IMR-90 (cell line): ENCODE measurements around the gene ZMIZ2. TPM values are rescaled to one million over a fixed set of nuclear protein-coding genes. Genes with fewer than 3 reads are reported as not detected.

Source experiments
- ATAC-seq: fragments of 200-7000 bp; cut with Tn5 transposase; 2 replicates; pipeline ENCODE4 v1.9.1; 2020; ENCODE audit warnings: low read depth, mild to moderate bottlenecking, moderate library complexity
- BruUV-seq: library from RNA; stranded (reverse); fragments of 400-500 nt; replicated peaks from 2 replicates; lab custom pipeline; 2021; lab: Mats Ljungman, UMichigan
- CTCF ChIA-PET: fragments of 300-600 bp; formaldehyde crosslinking; extraction: SDS; loops from one replicate; lab custom pipeline; 2021; ENCODE audit warnings: antibody characterized with exemption; lab: Yijun Ruan, JAX
- POLR2A ChIA-PET: fragments of 300-600 bp; sonication (Branson Sonifier 250); formaldehyde crosslinking; loops from one replicate; lab custom pipeline; 2022; ENCODE audit warnings: antibody characterized with exemption; ENCODE audit not compliant: unreplicated experiment; lab: Charles Lee
- DNase-seq: peaks from one replicate; pipeline ENCODE4 v3.0.0; 2013
- H2AFZ ChIP-seq: replicated peaks from 2 replicates; pipeline ENCODE3; 2013; ENCODE audit warnings: low read length, mild to moderate bottlenecking; ENCODE audit not compliant: poor library complexity
- H2AK5ac ChIP-seq: 2 replicates; pipeline ENCODE4 v1.6.1; 2013; ENCODE audit warnings: low read depth, low read length, inconsistent platforms
- H2AK9ac ChIP-seq: replicated peaks from 2 replicates; pipeline ENCODE3; 2013; ENCODE audit warnings: mild to moderate bottlenecking, low read depth, low read length, moderate library complexity; ENCODE audit not compliant: poor library complexity
- H2BK120ac ChIP-seq: 2 replicates; pipeline ENCODE4 v1.6.1; 2013; ENCODE audit warnings: low read depth, low read length, inconsistent platforms
- H2BK15ac ChIP-seq: 3 replicates; pipeline ENCODE4 v1.6.1; 2013; ENCODE audit warnings: low read depth, low read length, inconsistent platforms
- H2BK20ac ChIP-seq: 2 replicates; pipeline ENCODE4 v1.6.1; 2013; ENCODE audit warnings: low read depth, mild to moderate bottlenecking, inconsistent platforms, low read length, moderate library complexity
- H2BK5ac ChIP-seq: 2 replicates; pipeline ENCODE4 v1.6.1; 2013; ENCODE audit warnings: mild to moderate bottlenecking, low read depth, low read length, inconsistent platforms; ENCODE audit not compliant: poor library complexity, severe bottlenecking
- H3K14ac ChIP-seq: replicated peaks from 2 replicates; pipeline ENCODE4 v1.6.1; 2013; ENCODE audit warnings: low read depth, low read length, inconsistent platforms
- H3K18ac ChIP-seq: 2 replicates; pipeline ENCODE4 v1.6.1; 2013; ENCODE audit warnings: low read depth, low read length, control low read depth
- H3K23ac ChIP-seq: 2 replicates; pipeline ENCODE4 v1.6.1; 2013; ENCODE audit warnings: low read depth, low read length, inconsistent platforms
- H3K27ac ChIP-seq: 2 replicates; pipeline ENCODE4 v1.5.1; 2013; ENCODE audit warnings: mild to moderate bottlenecking, control low read depth, low read length; ENCODE audit not compliant: insufficient read depth
- H3K27me3 ChIP-seq: 2 replicates; pipeline ENCODE4 v1.6.1; 2013; ENCODE audit warnings: low read length; ENCODE audit not compliant: control insufficient read depth, insufficient read depth
- H3K36me3 ChIP-seq: 2 replicates; pipeline ENCODE4 v1.6.1; 2013; ENCODE audit warnings: low read length, mixed read lengths; ENCODE audit not compliant: control insufficient read depth, insufficient read depth
- H3K4ac ChIP-seq: 2 replicates; pipeline ENCODE4 v1.6.1; 2013; ENCODE audit warnings: low read depth, low read length, inconsistent platforms
- H3K4me1 ChIP-seq: 2 replicates; pipeline ENCODE4 v1.6.1; 2013; ENCODE audit warnings: low read length, mixed read lengths; ENCODE audit not compliant: control insufficient read depth, insufficient read depth
- H3K4me2 ChIP-seq: 2 replicates; pipeline ENCODE4 v1.6.1; 2013; ENCODE audit warnings: low read depth, mild to moderate bottlenecking, control low read depth, low read length, moderate library complexity
- H3K4me3 ChIP-seq: 2 replicates; pipeline ENCODE4 v1.5.1; 2013; ENCODE audit warnings: low read depth, mild to moderate bottlenecking, control low read depth, low read length, moderate library complexity; ENCODE audit not compliant: insufficient read depth
- H3K56ac ChIP-seq: 2 replicates; pipeline ENCODE4 v1.6.1; 2013; ENCODE audit warnings: low read length, inconsistent platforms; ENCODE audit not compliant: insufficient read depth; ENCODE audit errors: extremely low read depth
- H3K79me1 ChIP-seq, 2 experiments: 2 replicates each; pipeline ENCODE4 v1.6.1; 2013; ENCODE audit warnings: low read length in 2 of 2, inconsistent platforms in 1 of 2, low read depth in 1 of 2
- H3K9ac ChIP-seq: 2 replicates; pipeline ENCODE4 v1.6.1; 2013; ENCODE audit warnings: low read depth, low read length, control low read depth
- H3K9me1 ChIP-seq: 2 replicates; pipeline ENCODE4 v1.6.1; 2013; ENCODE audit warnings: low read length, inconsistent platforms; ENCODE audit not compliant: insufficient read depth
- H3K9me3 ChIP-seq: 2 replicates; pipeline ENCODE4 v1.6.1; 2013; ENCODE audit warnings: low read length; ENCODE audit not compliant: control insufficient read depth, insufficient read depth
- H4K20me1 ChIP-seq: 2 replicates; pipeline ENCODE4 v1.6.1; 2013; ENCODE audit warnings: low read length, inconsistent platforms; ENCODE audit not compliant: insufficient read depth
- H4K5ac ChIP-seq: 2 replicates; pipeline ENCODE4 v1.6.1; 2013; ENCODE audit warnings: mild to moderate bottlenecking, low read depth, low read length, control low read depth
- H4K8ac ChIP-seq, 2 experiments: 2 replicates each; pipeline ENCODE4 v1.6.1; 2013; ENCODE audit warnings: low read depth in 2 of 2, low read length in 2 of 2, control low read depth in 1 of 2, inconsistent platforms in 1 of 2
- H4K91ac ChIP-seq: 2 replicates; pipeline ENCODE4 v1.6.1; 2013; ENCODE audit warnings: low read depth, low read length, inconsistent platforms; ENCODE audit not compliant: insufficient read depth
- BHLHE40 ChIP-seq: fragments of 150-350 bp; IDR thresholded peaks from 2 replicates; pipeline ENCODE4 v1.6.1; 2016; ENCODE audit warnings: mild to moderate bottlenecking, low read depth, low read length
- CEBPB ChIP-seq: IDR thresholded peaks from 2 replicates; pipeline ENCODE4 v1.6.1; 2012; ENCODE audit warnings: low read depth, low read length, improper control_type of control experiment
- CHD1 ChIP-seq: IDR thresholded peaks from 2 replicates; pipeline ENCODE4 v1.6.1; 2012; ENCODE audit warnings: low read depth, low read length, improper control_type of control experiment
- CTCF ChIP-seq: conservative IDR thresholded peaks from 2 replicates; pipeline ENCODE4 v1.5.1; 2012; ENCODE audit warnings: mild to moderate bottlenecking, low read depth, low read length, improper control_type of control experiment
- ELK1 ChIP-seq: fragments of 150-350 bp; IDR thresholded peaks from 2 replicates; pipeline ENCODE4 v1.6.1; 2016; ENCODE audit warnings: low read depth, mild to moderate bottlenecking, low read length, moderate library complexity, borderline replicate concordance
- FOS ChIP-seq: fragments of 150-350 bp; IDR thresholded peaks from 2 replicates; pipeline ENCODE4 v1.6.1; 2016; ENCODE audit warnings: low read depth, low read length
- MAFK ChIP-seq: IDR thresholded peaks from 2 replicates; pipeline ENCODE4 v1.6.1; 2012; ENCODE audit warnings: low read depth, low read length, improper control_type of control experiment
- MAZ ChIP-seq: IDR thresholded peaks from 2 replicates; pipeline ENCODE4 v1.6.1; 2012; ENCODE audit warnings: low read depth, mild to moderate bottlenecking, low read length, improper control_type of control experiment, moderate library complexity, borderline replicate concordance
- MXI1 ChIP-seq: IDR thresholded peaks from 2 replicates; pipeline ENCODE4 v1.6.1; 2012; ENCODE audit warnings: low read depth, mild to moderate bottlenecking, low read length, moderate library complexity, borderline replicate concordance
- NFE2L2 ChIP-seq: fragments of 150-350 bp; IDR thresholded peaks from 2 replicates; pipeline ENCODE4 v1.6.1; 2016; ENCODE audit warnings: low read depth, mild to moderate bottlenecking, low read length
- POLR2A ChIP-seq: IDR thresholded peaks from 2 replicates; pipeline ENCODE4 v1.6.1; 2012; ENCODE audit warnings: mild to moderate bottlenecking, low read depth, low read length
- RCOR1 ChIP-seq: IDR thresholded peaks from 2 replicates; pipeline ENCODE4 v1.6.1; 2012; ENCODE audit warnings: mild to moderate bottlenecking, low read length, improper control_type of control experiment; ENCODE audit not compliant: insufficient replicate concordance
- RFX5 ChIP-seq: IDR thresholded peaks from 2 replicates; pipeline ENCODE4 v1.8.0; 2012; ENCODE audit warnings: low read depth, mild to moderate bottlenecking, low read length, moderate library complexity
- SMC3 ChIP-seq: fragments of 150-350 bp; IDR thresholded peaks from 2 replicates; pipeline ENCODE4 v1.6.1; 2016; ENCODE audit warnings: low read depth, mild to moderate bottlenecking, antibody characterized with exemption, low read length, moderate library complexity
- USF2 ChIP-seq: fragments of 150-350 bp; IDR thresholded peaks from 2 replicates; pipeline ENCODE4 v1.6.1; 2017; ENCODE audit warnings: mild to moderate bottlenecking, antibody characterized with exemption, low read length, low read depth
- WGBS, 2 experiments: methylation state at CpG; one replicate each; pipeline versions ENCODE4 v1.1.5 to v1.1.7; 2013; ENCODE audit warnings: missing lambda C conversion rate in 2 of 2; ENCODE audit not compliant: insufficient read length in 1 of 2; ENCODE audit errors: extremely low coverage in 2 of 2; 5-methylcytosine and 5-hydroxymethylcytosine counted together
- dilution Hi-C: fragments of 300-500 bp; cut with HindIII; formaldehyde crosslinking; loops from one replicate; pipeline ENCODE4 v1.14.3; 2018; ENCODE audit warnings: low sequenced_read_pairs; ENCODE audit not compliant: unreplicated experiment
- in situ Hi-C: fragments of 300-500 bp; cut with MboI; formaldehyde crosslinking; loops from 3 replicates; pipeline ENCODE4 v1.14.3; 2019; ENCODE audit warnings: low sequenced_read_pairs, inconsistent platforms, mixed read lengths
- intact Hi-C: fragments of 100-400 bp; cut with micrococcal nuclease; formaldehyde crosslinking; loops from 2 replicates; pipeline ENCODE4 v1.10.0; 2022
- polyA plus RNA-seq, 3 experiments: library from polyadenylated mRNA; depleted of rRNA; stranded (reverse); fragments of >200 nt; gene quantifications; 2 replicates each; pipeline ENCODE4 v1.2.3, GENCODE V29; 2012; ENCODE audit warnings: low replicate concordance in 1 of 3
- total RNA-seq: library from RNA; depleted of rRNA; stranded (reverse); fragments of >200 nt; gene quantifications from 2 replicates; pipeline ENCODE4 v1.2.3, GENCODE V29; 2012

The ZMIZ2 gene
- total and polyA plus RNA-seq, 2 of the 4 experiments (the other 2 are of a cell fraction): 3.0 to 24.0 TPM

DNA sequence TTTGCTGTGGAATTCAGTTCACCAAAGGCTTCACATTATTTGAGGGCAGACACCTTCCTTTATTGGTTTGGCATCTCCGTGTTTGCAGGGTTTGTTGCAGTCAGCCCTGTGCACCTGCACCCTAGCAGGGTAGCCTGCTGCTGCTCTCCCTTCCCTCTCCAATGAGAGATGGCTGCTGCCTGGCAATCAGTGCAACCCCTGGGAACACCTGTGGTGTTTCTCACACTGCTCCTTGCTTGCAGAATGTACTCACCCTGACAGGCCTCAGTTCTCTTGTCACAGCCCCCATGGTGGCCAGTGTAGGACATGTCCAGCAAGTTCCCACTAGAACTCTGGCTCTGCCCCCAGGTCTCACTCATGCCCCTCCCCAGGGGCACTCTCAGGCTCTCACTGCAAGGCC, 35.7 kb downstream of the ZMIZ2 start:
- WGBS, 2 experiments: 86% methylated on average over 1 of the region's 1 CpG; no CpG with 5 or more reads in 1 of the 2 experiments
- H3K23ac ChIP-seq: no peak overlapping the region

More for the DNA sequence above, 35.7 kb downstream of the ZMIZ2 start:
- in situ Hi-C loops: no loop called here
- no peak overlapping the region for H3K4ac ChIP-seq
- DNase-seq (no peak), ATAC-seq (no peak)
- dilution Hi-C loops: no loop called here
- H3K27ac ChIP-seq: no peak overlapping the region
- no peaks in the 10 kb centered on the region for H4K20me1 ChIP-seq
- no peak overlapping the region for H2AK9ac ChIP-seq
- H3K36me3 ChIP-seq: no peaks in the 10 kb centered on the region
- no peak overlapping the region for H2AK5ac ChIP-seq
- no peak overlapping the region for H3K14ac ChIP-seq
- no peak overlapping the region for H2BK15ac ChIP-seq
- no peaks in the 10 kb centered on the region for H3K79me1 ChIP-seq
- H3K9me1 ChIP-seq: no peaks in the 10 kb centered on the region
- no TSS peak for BruUV-seq
- no peak overlapping the region for H3K4me2 ChIP-seq
- peaks cover 2% of the 10 kb centered on the region for H3K27me3 ChIP-seq
- H3K9me3 ChIP-seq: peaks cover 6% of the 10 kb centered on the region
- no peak overlapping the region for H2AFZ ChIP-seq
- H4K91ac ChIP-seq: no peak overlapping the region
- H4K5ac ChIP-seq: no peak overlapping the region
- no peak overlapping the region for H4K8ac ChIP-seq
- no peak overlapping the region for H3K56ac ChIP-seq
- no peak overlapping the region for H2BK20ac ChIP-seq
- H2BK120ac ChIP-seq: no peak overlapping the region
- no peak overlapping the region for H3K18ac ChIP-seq
- TF ChIP-seq MAFK: no peak
- TF ChIP-seq MXI1: no peak
- TF ChIP-seq CHD1: no peak
- no peak for TF ChIP-seq RFX5
- TF ChIP-seq POLR2A: no peak
- TF ChIP-seq CEBPB: no peak
- TF ChIP-seq FOS: no peak
- no peak for TF ChIP-seq MAZ
- TF ChIP-seq RCOR1: no peak
- TF ChIP-seq NFE2L2: no peak
- TF ChIP-seq USF2: no peak
- TF ChIP-seq SMC3: no peak
- TF ChIP-seq BHLHE40: no peak
- no peak for TF ChIP-seq CTCF
- TF ChIP-seq ELK1: no peak
- intact Hi-C loops: no loop called here
- ChIA-PET POLR2A (no interaction called here), CTCF (no interaction called here)
- no peaks in the 10 kb centered on the region for H3K4me1 ChIP-seq
- H3K9ac ChIP-seq: no peak overlapping the region
- no peak overlapping the region for H2BK5ac ChIP-seq
- no peak overlapping the region for H3K4me3 ChIP-seq
